ENCODE measurements around the gene TSC22D3.

Gene TSC22D3

GRCh38 chrX:107758231-107758766 is 17.3 kb downstream of the TSC22D3 start:
- DNase-seq, result no peak

DNA sequence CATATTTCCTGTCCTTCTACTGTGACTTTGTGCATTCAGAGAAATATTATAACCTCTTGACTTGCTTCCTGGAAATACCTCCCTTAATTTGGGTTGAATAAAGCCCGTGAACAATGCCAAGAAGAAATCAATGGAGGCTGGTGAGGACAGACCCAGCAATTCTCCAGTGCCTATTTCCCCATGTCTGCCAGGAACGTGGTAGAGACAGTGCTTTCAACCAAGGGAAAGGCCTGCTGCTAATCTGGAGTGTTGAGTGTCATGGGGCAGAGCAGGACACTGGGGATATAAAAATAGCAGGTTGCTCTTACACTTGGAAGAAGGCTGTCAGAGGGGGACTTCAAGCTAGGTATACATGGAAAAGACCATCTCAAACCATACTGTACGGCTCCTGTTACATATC is 19.9 kb downstream of the TSC22D3 start:
- no peak for DNase-seq

DNA sequence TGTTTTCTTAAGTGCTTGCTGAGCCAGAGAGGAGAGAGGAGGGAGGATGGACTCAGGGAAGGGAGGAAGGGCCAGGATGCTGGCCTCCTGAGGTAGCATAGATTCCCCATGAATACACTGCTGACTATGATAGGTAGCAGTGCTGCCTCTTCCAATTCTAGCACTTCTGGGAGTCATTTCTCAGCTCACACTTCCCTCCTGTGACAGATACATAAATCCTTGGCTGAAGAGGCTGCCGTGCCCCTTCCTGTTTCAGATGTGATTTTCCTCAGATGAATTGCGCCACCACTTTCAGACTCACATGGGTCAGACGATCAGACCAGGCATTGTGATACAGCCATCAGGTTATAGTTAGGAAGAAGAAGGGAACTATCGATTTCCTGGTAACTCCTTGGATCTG is 22.4 kb downstream of the TSC22D3 start:
- peak; percentile 32 for DNase-seq

GRCh38 chrX:107752714-107753113 is 22.9 kb downstream of the TSC22D3 start:
- no peak for DNase-seq

GRCh38 chrX:107752043-107752442 is 23.5 kb downstream of the TSC22D3 start:
- no peak for DNase-seq

GRCh38 chrX:107750861-107751445 is 24.6 kb downstream of the TSC22D3 start:
- no peak for DNase-seq

DNA sequence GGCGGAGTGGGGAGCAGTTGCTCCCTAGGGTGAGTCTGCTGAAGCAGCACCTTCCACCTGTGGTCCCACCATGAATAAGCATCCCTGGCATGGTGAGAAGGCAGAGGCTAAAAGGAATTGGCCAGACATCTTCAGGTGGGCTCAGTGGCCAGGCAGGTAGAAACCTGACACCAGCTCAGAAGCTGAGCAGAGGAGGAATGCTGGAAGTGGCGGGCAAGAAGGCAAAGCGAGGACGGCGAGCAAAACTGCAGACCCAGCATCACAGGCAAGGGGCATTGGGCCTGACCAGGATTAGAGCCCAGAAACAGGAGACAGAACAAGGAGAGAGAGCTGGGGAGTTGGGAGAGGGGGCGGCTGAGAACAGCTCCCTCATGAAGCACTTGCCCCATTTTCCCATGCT is 25.3 kb downstream of the TSC22D3 start:
- DNase-seq, result no peak

DNA sequence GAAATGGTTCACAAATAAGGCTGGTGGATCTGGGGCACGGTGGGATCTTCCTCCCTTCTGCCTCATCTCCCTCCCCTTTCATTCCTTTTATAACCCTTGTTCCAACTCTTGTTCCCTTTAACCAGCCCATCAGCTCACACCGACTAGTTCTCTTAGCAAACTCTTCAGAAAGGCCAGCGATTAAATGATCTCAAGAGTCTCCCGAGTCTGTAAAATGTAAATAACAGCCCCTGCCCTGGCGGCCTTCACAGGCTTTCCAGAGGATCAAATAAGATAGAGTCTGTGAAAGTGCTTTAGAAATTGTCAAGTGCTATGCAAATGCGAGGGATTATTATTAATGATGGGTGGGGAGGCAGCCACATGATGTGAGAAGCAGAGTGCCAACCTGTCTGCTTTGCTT is 27.1 kb downstream of the TSC22D3 start:
- peak; percentile 36 for DNase-seq

DNA sequence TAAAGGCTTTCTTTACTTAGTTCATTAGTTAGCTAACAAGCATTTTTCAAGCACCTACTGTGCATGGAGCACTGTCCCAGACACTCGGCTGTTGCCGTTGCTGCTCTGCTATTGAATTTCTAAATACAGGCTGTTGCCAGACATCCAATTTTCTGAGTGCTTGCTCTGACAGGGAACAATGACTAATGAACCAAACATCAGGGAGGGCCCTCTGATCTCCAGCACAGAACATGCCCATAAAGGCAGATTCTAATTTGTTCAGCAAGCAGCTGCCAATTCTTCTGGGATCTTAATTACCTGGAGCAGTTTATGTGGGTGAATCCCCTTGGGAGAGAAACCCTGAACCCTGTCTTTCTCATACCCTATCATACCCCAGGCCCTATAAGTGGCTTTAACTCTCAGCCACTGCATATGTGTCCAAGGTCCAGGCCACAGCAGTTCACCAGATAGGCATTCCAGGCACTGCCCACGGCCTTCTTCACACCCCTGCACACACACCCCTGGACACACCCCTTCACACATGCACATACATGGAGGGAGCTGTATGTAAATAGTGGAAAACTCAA is 27.9 kb downstream of the TSC22D3 start:
- peak; percentile 46 for DNase-seq

GRCh38 chrX:107744868-107745267 is 30.7 kb downstream of the TSC22D3 start:
- DNase-seq, result no peak

DNA sequence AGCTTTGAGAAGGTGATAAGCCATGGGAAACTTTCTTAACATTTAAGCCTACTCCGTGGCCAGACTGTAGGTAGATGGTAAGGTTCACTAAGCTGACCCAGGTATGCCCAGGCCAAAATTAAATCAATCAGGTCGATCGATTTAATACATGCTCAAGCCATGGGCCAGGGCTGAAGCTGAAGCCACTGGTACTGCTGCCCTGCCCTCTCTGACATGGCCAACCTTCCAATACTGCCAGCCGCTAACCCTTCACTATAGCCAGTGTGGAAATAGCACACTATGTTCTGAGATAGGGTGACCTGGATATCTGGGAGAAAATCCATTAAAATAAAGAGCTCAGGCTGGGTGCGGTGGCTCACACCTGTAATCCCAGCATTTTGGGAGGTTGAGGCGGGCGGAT is 31.6 kb downstream of the TSC22D3 start:
- DNase-seq, result no peak

GRCh38 chrX:107742700-107743191 is 32.8 kb downstream of the TSC22D3 start:
- DNase-seq, result no peak

DNA sequence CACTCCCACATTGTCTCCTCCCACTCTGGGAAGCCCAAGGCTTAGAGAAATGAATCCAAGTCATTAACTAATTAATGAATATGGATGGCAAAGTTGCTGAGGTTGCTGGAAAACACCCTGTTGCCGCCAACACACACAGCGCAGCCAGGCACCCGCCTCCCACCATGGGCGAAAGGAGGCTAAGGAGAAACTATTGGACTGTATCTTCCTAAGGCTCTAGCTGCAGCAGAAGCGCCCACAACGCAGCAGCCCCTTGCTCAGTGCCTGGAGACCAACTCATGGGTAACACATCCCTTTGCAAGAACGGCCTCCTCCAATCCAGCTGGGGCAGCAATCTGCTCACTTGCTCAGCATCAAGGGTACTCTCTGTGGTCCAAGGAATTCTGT is 34.2 kb downstream of the TSC22D3 start:
- no peak for DNase-seq

DNA sequence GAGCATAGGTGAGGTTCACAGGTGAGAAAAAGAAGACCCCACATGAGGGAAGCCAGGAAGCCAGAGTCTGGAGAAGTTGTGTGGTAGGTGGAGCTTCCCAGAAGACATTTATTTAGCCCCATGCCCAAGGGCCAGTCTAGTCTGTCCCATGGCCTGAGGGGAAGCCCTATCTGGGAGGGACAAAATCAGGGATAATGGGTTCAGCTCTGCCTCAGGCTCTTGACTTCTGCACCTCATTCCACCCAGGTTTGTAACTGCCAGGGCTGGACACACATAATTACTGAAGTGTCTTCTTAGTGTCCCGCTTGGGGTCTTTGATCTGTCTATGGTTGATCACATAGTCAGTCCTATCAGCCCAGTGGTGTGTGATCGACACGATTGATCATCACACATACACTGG is 36.0 kb downstream of the TSC22D3 start:
- no peak for DNase-seq

- DNase-seq, result no peak
These were observed 36.8 kb downstream of the TSC22D3 start for GRCh38 chrX:107738768-107739167.

GRCh38 chrX:107738272-107738671 is 37.3 kb downstream of the TSC22D3 start:
- no peak for DNase-seq

- DNase-seq, result peak; percentile 64
These were observed 38.6 kb downstream of the TSC22D3 start for GRCh38 chrX:107736781-107737531.

GRCh38 chrX:107734646-107735045 is 40.9 kb downstream of the TSC22D3 start:
- DNase-seq, result no peak

- no peak for DNase-seq
These were observed 41.9 kb downstream of the TSC22D3 start for GRCh38 chrX:107733686-107734085.

- peak; percentile 38 for DNase-seq
These were observed 43.6 kb downstream of the TSC22D3 start for GRCh38 chrX:107731831-107732502.

DNA sequence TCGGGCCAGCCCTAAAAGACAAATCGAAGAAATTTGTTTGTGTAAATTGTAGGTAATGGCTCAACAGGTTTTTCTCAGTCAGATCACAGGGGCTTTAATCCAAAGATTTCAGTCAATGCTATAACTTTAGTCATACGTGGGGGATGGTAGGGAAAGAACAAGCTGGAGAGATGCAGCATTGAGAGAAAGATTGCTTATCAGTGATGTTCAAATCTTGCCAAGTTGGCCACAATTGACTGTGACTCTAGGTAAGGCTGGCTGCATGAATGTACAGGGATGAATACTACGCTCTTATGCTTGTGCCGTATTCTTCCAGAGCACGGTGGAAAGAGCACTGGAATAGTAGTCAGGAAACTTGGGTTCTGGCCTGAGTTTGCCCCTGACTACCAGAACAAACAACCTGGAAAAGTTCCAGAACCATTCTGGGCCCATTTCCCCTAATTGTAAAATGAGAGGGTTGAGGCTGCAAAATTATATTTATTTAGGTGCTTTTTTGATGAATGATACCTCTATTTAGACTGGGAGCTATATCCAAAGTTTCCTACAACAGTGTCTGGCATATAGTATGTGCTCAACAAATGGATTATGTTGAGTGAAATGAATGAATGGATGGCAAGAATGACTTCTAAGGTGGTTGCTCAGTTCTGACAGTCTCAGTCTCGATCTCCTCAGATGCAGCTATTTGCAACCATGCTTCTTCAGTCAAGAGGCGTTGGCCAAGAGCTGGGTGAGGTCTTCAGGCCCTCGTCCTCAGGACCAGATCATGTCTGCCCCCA is 44.4 kb downstream of the TSC22D3 start:
- no peak for DNase-seq

GRCh38 chrX:107730298-107730655 is 45.3 kb downstream of the TSC22D3 start:
- DNase-seq, result no peak

Data from NCI-H510A treated with DMSO at 0.1 percent for 48 hours (cell line).